Upper lobe of left lung (tissue), 4 donors: ENCODE data around the gene CCDC174.

Source experiments
- POLR2A ChIP-seq, 4 donors: fragments of 450-650 bp; IDR thresholded peaks; one replicate each; pipeline ENCODE4 v1.5.1; 2016 to 2017; ENCODE audit warnings: antibody characterized with exemption in 4 of 4, mild to moderate bottlenecking in 2 of 4
- POLR2AphosphoS5 ChIP-seq, 2 donors: sonication (generic); formaldehyde crosslinking; IDR thresholded peaks; one replicate each; pipeline ENCODE4 v1.5.1; 2017; ENCODE audit warnings: antibody characterized with exemption in 2 of 2
- TF ChIP-seq, protein P1 (sequence below), 6 experiments: fragments of 450-650 bp in 4 of 6; fragments of 200-600 bp in 2 of 6; sonication (generic) in 2 of 6; IDR thresholded peaks; one replicate each; pipeline ENCODE4 v1.5.1; 2016 to 2019; ENCODE audit warnings: antibody characterized with exemption in 6 of 6

DNA sequence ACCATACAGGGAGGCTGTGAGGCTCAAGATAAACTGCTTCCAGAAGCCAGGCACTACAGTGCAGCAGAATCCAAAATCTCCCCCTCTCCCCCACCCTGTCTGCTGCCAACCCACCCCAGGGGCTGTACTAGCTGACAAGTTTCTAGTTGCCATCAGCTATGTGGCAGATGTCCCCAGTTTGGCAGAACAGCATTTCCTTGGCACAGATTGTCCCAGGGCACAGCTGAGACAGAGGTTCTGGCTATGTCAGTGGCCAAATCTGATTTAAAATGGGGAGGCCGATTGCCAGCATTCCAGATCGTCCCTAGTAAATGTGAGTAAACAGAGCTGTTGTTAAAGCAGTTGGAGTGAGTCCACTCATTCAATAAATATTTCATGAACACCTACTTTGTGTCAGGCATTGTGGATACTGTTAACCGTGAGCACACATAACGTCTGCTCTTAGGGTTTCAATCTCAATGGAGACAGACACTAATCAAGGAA lies 28.0 kb upstream of the CCDC174 start:
- no peak for TF ChIP-seq POLR2A (IDR thresholded peaks at IDR 0.05)
- TF ChIP-seq POLR2AphosphoS5 (IDR thresholded peaks at IDR 0.05) = no peak
- TF ChIP-seq, protein P1, sequence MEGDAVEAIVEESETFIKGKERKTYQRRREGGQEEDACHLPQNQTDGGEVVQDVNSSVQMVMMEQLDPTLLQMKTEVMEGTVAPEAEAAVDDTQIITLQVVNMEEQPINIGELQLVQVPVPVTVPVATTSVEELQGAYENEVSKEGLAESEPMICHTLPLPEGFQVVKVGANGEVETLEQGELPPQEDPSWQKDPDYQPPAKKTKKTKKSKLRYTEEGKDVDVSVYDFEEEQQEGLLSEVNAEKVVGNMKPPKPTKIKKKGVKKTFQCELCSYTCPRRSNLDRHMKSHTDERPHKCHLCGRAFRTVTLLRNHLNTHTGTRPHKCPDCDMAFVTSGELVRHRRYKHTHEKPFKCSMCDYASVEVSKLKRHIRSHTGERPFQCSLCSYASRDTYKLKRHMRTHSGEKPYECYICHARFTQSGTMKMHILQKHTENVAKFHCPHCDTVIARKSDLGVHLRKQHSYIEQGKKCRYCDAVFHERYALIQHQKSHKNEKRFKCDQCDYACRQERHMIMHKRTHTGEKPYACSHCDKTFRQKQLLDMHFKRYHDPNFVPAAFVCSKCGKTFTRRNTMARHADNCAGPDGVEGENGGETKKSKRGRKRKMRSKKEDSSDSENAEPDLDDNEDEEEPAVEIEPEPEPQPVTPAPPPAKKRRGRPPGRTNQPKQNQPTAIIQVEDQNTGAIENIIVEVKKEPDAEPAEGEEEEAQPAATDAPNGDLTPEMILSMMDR (IDR thresholded peaks at IDR 0.05) = no peak
